ENCODE results near the gene HNMT. TPM values are rescaled to one million over a fixed set of nuclear protein-coding genes. Genes with fewer than 3 reads are reported as not detected.

The HNMT gene
- total RNA-seq, 1 experiment from 2014 or later: 16.6 TPM

DNA sequence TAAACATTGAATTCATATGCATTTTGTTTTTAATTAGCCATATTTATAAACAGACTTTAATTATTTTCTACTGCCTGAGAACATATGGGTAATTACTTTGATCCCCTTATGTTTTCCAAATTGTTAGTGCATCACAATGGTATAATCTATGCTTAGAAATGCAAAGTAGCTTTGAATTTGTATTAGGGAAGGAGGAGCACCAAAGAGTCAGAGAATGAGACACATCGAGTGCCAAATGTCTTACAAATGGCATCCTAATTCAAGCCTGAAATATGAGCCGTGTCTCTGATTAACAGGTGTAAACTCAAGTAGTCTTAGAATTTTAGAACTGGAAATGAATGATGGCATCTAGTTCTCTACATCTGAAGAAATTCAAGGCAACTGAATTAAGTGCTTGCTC, 8.7 kb upstream of the HNMT start:
- no TSS peak for BruUV-seq (replicated peaks)
- H3K4me2 ChIP-seq: no peak overlapping the region
- H3K27ac ChIP-seq: no peak overlapping the region
- no peaks in the 10 kb centered on the region for H3K27me3 ChIP-seq (ENCODE audit: insufficient read depth, low read depth)
- intact Hi-C loops (cut with micrococcal nuclease; ENCODE audit: unreplicated experiment): no loop called here
- H3F3A ChIP-seq (ENCODE audit: insufficient read depth, low read depth): no peaks in the 10 kb centered on the region
- no peaks in the 10 kb centered on the region for H4K20me1 ChIP-seq (ENCODE audit: insufficient read depth)
- ChIA-PET POLR2A (ENCODE audit: unreplicated experiment) (no interaction called here), CTCF (no interaction called here)
- TF ChIP-seq, protein P1, sequence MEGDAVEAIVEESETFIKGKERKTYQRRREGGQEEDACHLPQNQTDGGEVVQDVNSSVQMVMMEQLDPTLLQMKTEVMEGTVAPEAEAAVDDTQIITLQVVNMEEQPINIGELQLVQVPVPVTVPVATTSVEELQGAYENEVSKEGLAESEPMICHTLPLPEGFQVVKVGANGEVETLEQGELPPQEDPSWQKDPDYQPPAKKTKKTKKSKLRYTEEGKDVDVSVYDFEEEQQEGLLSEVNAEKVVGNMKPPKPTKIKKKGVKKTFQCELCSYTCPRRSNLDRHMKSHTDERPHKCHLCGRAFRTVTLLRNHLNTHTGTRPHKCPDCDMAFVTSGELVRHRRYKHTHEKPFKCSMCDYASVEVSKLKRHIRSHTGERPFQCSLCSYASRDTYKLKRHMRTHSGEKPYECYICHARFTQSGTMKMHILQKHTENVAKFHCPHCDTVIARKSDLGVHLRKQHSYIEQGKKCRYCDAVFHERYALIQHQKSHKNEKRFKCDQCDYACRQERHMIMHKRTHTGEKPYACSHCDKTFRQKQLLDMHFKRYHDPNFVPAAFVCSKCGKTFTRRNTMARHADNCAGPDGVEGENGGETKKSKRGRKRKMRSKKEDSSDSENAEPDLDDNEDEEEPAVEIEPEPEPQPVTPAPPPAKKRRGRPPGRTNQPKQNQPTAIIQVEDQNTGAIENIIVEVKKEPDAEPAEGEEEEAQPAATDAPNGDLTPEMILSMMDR (conservative IDR thresholded peaks at IDR 0.05): no peak
- no peak overlapping the region for H3K4me3 ChIP-seq
- no peaks in the 10 kb centered on the region for H3K9me2 ChIP-seq (ENCODE audit: insufficient read depth)
- H3K4me1 ChIP-seq (replicated peaks; ENCODE audit: insufficient read depth): peaks cover 7% of the 10 kb centered on the region; the same call in 1 of the 2 replicates
- H3K36me3 ChIP-seq (ENCODE audit: low read depth): no peaks in the 10 kb centered on the region
- no peaks in the 10 kb centered on the region for H3K9me3 ChIP-seq (ENCODE audit: insufficient read depth, low read depth)
- no peak for DNase-seq
- no peaks in the 10 kb centered on the region for H3K79me2 ChIP-seq (ENCODE audit: low read depth)
- no peak overlapping the region for H2AFZ ChIP-seq

DNA sequence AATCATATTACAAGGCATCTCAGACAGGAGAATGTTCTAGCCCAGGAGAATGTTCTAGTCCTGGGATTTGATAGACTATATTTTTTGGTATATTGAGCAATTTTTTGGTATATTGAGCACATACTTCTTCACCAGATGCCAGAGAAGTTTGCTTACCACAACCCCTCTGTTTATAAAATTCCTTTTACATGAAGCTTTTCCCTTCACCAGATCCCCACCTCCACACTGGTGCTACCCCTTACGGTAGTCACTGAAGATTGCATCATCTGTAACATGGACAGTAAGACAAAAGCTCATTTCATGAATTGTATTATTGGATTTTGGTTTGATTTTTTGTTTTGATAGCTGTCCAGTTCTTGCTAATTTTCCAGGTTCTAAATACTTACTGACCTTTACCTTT, 7.2 kb upstream of the HNMT start:
- Histone ChIP-seq H3K36me3 (ENCODE audit: low read depth) (no peaks in the 10 kb centered on the region), H3K9me2 (ENCODE audit: insufficient read depth) (no peaks in the 10 kb centered on the region), H3K9me3 (ENCODE audit: insufficient read depth, low read depth) (0 out of 2 replicates have a peak, but pooled peaks cover 4% of the 10 kb centered on the region), H3K4me1 (replicated peaks; ENCODE audit: insufficient read depth) (peaks cover 7% of the 10 kb centered on the region; the same call in 1 of the 2 replicates), H3K27me3 (ENCODE audit: insufficient read depth, low read depth) (no peaks in the 10 kb centered on the region), H3K79me2 (ENCODE audit: low read depth) (no peaks in the 10 kb centered on the region), H3K4me2 (no peak overlapping the region), H3K4me3 (no peak overlapping the region), H4K20me1 (ENCODE audit: insufficient read depth) (no peaks in the 10 kb centered on the region), H3K27ac (no peak overlapping the region), H2AFZ (no peak overlapping the region), H3F3A (ENCODE audit: insufficient read depth, low read depth) (no peaks in the 10 kb centered on the region)
- POLR2A ChIA-PET (ENCODE audit: unreplicated experiment): no interaction called here
- no TSS peak for BruUV-seq (replicated peaks)
- intact Hi-C loops (cut with micrococcal nuclease; ENCODE audit: unreplicated experiment): no loop called here
- DNase-seq: no peak
- CTCF ChIA-PET: interaction anchor here (0.6 kb wide), 1 partner anchor 77 kb away, joined by 3 read pairs; no protein-coding TSS in a partner anchor
- TF ChIP-seq, protein P1 (conservative IDR thresholded peaks at IDR 0.05): no peak
- no peak for TF ChIP-seq EZH2 (IDR thresholded peaks at IDR 0.05; ENCODE audit: low read depth)

DNA sequence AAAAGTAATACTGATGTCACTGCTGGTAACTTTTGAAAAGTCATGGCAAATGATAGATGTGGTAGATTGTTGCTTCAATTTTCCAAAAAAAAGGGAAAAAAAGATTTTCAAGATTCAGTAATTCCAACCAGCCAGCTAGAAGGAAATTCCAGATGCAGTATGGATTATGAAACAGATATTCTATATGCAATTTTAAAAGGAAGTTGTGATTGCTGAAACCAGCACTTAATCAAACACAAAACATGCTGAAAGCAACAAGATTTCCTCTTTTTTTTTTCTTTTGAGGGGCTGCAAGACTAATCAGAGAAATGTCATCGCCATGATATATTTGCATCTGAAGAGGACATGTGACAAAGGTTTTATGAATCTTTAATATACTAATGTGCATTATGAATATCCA, 5.1 kb upstream of the HNMT start:
- Histone ChIP-seq H3K36me3 (ENCODE audit: low read depth) (no peaks in the 10 kb centered on the region), H3K4me3 (no peak overlapping the region), H3F3A (ENCODE audit: insufficient read depth, low read depth) (peaks cover 8% of the 10 kb centered on the region; the same call in 1 of the 2 replicates), H2AFZ (no peak overlapping the region), H3K9me2 (ENCODE audit: insufficient read depth) (no peaks in the 10 kb centered on the region), H3K27ac (no peak overlapping the region), H3K9me3 (ENCODE audit: insufficient read depth, low read depth) (0 out of 2 replicates have a peak, but pooled peaks cover 4% of the 10 kb centered on the region), H3K4me2 (no peak overlapping the region), H4K20me1 (ENCODE audit: insufficient read depth) (no peaks in the 10 kb centered on the region), H3K79me2 (ENCODE audit: low read depth) (no peaks in the 10 kb centered on the region), H3K4me1 (replicated peaks; ENCODE audit: insufficient read depth) (peaks cover 12% of the 10 kb centered on the region), H3K27me3 (ENCODE audit: insufficient read depth, low read depth) (no peaks in the 10 kb centered on the region)
- ChIA-PET CTCF (no interaction called here), POLR2A (ENCODE audit: unreplicated experiment) (no interaction called here)
- no peak for DNase-seq
- intact Hi-C loops (cut with micrococcal nuclease; ENCODE audit: unreplicated experiment): no loop called here
- BruUV-seq (replicated peaks): no TSS peak
- TF ChIP-seq, protein P1 (conservative IDR thresholded peaks at IDR 0.05): no peak
- no peak for TF ChIP-seq EZH2 (IDR thresholded peaks at IDR 0.05; ENCODE audit: low read depth)

All from PC-9 (cell line).